HG03097 (cell line): Measurements from ENCODE around the gene NCOA5.

Source experiments
- ATAC-seq: cut with Tn5 transposase; IDR thresholded peaks from one replicate; pipeline ENCODE4 v1.9.1; 2021; ENCODE audit not compliant: unreplicated experiment, low FRiP score

Gene NCOA5

GRCh38 chr20:46065006-46065405, 24.8 kb downstream of the NCOA5 start:
- ATAC-seq: no peak

- no peak for ATAC-seq
Observed at GRCh38 chr20:46063652-46064054, 26.1 kb downstream of the NCOA5 start.

GRCh38 chr20:46063151-46063550, 26.6 kb downstream of the NCOA5 start:
- no peak for ATAC-seq

GRCh38 chr20:46062621-46063020, 27.1 kb downstream of the NCOA5 start:
- no peak for ATAC-seq

- no peak for ATAC-seq
Observed at GRCh38 chr20:46062151-46062550, 27.6 kb downstream of the NCOA5 start.

- ATAC-seq: no peak
Observed at GRCh38 chr20:46060975-46061374, 28.8 kb downstream of the NCOA5 start.

- no peak for ATAC-seq
Observed at GRCh38 chr20:46060301-46060881, 29.4 kb downstream of the NCOA5 start.

GRCh38 chr20:46058599-46059281, 31.0 kb downstream of the NCOA5 start:
- no peak for ATAC-seq

GRCh38 chr20:46057856-46058598, 31.7 kb downstream of the NCOA5 start:
- ATAC-seq: no peak

GRCh38 chr20:46056970-46057855, 32.5 kb downstream of the NCOA5 start:
- no peak for ATAC-seq

GRCh38 chr20:46056027-46056833, 33.5 kb downstream of the NCOA5 start:
- ATAC-seq: no peak

GRCh38 chr20:46055269-46055668, 34.5 kb downstream of the NCOA5 start:
- no peak for ATAC-seq

GRCh38 chr20:46054606-46055005, 35.2 kb downstream of the NCOA5 start:
- ATAC-seq: no peak

GRCh38 chr20:46053416-46053815, 36.3 kb downstream of the NCOA5 start:
- ATAC-seq: no peak

- ATAC-seq: no peak
Observed at GRCh38 chr20:46051556-46052308, 38.0 kb downstream of the NCOA5 start.

GRCh38 chr20:46050885-46051284, 38.9 kb downstream of the NCOA5 start:
- ATAC-seq: no peak

- ATAC-seq: no peak
Observed at GRCh38 chr20:46050444-46050843, 39.3 kb downstream of the NCOA5 start.

GRCh38 chr20:46049815-46050214, 39.9 kb downstream of the NCOA5 start:
- ATAC-seq: no peak

- ATAC-seq: no peak
Observed at GRCh38 chr20:46049190-46049589, 40.6 kb downstream of the NCOA5 start.
